GM04503 (cell line): ENCODE measurements around the gene RFXANK.
"Not testable (repeated sequence)": the region's sequence is repeated elsewhere in the genome, so short reads cannot be mapped to it uniquely, and the experiment has no call there.

Experiments used
- DNase-seq: peaks from one replicate; pipeline ENCODE4 v3.0.0-alpha.2; 2012; ENCODE audit warnings: low read depth

Gene RFXANK

DNA sequence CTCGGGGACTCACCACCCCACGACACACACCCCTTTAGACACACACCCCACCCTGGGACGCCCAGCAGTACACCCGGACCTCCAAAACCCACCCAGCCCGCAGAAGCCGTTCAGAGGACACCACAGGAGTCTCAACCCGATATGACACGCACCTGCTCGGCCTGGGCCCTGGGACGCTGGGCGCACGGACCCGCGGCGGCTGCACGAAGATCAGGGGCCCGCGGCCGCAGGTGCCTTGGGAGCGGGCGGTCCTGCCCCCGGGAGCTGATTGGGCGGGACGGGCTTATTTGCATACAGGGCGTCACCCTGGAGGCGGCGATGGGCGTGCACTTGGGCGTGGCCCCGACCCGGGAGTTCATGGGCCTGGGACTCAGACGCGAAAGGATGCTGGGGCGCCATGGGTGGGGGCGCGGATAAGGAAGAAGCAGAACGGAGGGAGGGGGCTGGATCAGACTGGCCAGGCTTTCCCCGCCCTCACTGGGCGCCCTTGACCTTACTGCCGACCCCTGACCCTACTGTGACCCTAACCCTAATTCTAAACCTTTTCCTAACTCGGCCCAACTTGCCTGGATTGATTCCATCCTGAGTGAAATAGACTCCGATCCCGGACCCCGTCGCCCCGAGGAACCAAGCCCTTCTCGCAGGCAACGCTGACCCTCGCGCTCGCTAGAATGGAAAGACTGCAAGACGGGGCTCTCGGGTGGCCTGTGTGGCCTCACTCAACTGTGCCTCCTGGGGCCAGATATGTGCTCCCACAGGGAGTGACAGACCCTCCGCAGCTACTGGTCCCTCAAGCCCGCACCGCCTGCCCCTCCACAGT, 21.8 kb upstream of the RFXANK start, which contains the start of gene MEF2B:
Gene MEF2B (minus strand): TSS at position 211 of the 820 bp plus-strand sequence. CDS start 19,528 bp downstream, outside the sequence.
- no peak for DNase-seq

DNA sequence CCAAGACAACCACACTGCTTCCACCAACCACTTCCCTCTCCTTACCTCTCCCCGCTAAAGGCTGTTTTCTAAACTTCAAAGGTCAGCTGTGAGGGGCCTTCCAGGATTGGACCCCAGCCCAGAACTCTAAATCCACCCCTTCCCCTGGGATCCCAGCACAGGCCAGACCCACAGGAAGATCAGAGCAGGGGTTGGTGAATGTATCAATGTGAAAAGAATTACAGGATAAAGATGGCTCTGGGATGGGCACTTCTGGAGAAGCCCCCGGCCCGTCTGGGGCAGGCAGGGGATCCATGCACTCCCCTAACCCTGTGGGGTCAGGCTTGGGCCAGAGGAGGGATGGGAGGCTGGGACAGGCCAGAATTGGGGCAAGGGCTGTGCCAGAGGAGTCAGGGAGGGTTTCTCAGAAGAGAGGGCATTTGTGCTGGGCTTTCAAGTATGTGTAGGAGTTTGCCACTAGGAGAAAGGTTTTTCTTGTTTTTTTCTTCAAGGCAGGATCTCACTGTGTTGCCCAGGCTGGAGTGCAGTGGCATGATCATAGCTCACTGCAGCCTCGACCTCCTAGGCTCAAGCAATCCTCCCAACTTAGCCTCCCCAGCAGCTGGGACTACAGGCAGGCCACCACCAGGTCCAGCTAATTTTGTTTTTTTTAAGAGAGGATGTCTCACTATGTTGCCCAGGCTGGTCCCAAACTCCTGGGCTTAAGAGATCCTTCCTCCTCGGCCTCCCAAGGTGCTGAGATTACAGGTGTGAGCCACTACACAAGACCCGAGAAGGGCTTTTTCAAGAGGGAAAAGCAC, 21.0 kb upstream of the RFXANK start:
- DNase-seq, result no peak

DNA sequence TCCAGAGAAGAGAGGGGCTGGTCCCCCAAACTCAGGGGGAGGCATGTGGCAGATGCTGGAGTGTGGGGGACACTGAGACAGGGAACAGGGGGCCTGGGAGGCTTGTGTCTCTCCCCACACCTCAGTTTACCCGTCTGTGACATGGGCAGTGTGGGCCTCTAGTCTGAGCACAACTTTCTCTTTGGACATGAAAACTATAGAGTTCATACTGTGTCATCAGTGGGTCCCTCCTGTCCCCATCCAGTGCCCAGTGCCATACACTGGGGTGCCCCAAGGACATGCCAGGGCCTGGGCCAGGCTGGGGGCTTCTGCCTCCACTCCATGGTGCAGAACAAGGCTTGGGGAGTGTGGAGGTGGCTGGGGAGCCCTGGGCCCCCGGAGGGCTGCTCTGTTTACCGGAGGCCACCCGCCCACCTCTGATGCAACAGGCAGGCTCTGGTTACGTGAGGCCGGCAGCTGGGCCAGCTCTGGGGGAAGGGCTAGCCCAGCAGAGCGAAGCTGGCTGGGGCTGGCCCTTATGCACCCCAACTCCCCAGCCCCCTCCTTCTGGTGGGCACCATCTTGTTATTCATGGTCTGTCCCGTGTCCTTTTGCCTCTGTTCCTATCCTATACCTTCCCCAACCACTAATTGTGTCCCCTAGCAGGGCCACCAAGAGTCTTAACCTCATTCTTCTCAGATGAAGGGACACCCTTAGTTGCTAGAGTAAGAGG, 20.1 kb upstream of the RFXANK start:
- DNase-seq, result no peak

DNA sequence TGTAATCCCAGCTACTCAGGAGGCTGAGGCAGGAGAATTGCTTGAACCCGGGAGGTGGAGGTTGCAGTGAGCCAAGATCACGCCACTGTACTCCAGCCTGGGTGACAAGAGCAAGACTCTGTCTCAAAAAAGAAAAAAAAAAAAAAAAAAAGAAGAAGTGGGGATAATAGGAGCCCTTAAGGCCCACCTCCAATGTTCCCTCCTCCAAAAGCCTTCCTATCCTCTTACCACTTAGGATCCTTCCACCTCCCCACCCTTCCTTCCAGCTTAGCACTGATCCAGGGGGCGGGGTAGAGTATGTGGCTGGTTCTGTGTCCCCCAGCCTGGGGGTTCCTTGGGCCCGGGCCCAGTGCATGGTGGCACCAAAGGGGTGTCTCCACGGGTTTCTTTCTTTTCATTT, 18.8 kb upstream of the RFXANK start:
- not testable (repeated sequence) for DNase-seq

DNA sequence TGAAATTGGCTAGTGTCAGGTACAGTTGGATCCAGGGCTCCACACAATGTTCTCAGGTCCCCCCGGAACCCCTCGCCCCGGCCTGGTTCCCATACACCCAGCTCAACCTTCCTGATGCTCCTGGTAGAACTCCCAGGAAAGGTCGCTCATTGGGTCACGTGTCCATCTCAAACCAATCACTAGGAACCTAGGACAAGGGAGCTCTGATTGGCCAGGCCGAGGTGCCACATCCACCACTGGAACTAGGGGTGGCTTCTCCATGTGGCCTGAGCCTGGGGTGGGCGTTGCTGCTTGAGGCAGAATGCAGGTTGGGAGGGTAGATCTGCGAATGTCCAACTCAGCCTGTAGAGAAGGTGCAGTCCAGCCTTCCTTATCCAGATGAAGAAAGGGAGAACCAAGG, 15.1 kb upstream of the RFXANK start:
- no peak for DNase-seq

DNA sequence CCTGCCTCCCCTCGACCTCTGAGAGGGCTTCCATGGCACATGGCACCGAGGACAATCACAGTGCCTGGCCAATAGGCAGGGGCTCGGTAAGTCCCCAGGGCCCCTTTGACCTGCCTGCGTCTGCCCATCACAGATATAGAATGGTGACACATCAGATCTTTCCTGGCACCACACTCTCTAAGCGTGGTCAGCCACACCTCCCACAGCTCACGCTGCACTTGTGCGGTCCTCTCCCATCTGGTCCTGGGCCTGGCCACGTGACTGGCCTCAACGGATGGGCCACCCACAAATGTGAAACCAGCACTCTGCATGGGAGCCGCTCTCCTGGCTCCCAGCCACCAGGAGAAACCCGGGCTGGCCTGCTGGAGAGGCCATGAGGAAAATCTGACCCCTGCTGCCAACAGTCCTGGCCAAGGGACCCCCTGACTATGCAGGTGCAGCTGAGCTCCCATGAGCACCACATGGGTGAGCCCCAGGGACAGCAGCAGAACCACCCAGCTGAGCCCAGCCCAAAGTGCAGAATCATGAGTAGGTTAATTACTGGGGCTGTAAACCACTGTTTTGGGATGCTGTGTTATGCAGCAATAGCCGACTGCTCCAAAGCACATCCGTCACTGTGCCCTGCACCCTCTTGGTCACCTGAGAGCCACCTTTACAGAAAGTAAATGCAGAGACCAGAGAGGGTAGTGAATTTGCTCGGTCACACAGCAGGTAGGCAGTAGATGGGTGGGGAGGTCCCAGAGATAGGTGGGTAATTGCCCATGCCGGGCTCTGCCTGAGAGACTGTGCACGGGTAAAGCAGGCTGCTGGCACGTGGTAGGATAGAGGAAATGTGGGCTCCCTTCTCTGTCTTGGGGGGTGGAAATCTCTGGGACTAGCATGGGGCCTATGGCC, 12.3 kb upstream of the RFXANK start:
- no peak for DNase-seq

DNA sequence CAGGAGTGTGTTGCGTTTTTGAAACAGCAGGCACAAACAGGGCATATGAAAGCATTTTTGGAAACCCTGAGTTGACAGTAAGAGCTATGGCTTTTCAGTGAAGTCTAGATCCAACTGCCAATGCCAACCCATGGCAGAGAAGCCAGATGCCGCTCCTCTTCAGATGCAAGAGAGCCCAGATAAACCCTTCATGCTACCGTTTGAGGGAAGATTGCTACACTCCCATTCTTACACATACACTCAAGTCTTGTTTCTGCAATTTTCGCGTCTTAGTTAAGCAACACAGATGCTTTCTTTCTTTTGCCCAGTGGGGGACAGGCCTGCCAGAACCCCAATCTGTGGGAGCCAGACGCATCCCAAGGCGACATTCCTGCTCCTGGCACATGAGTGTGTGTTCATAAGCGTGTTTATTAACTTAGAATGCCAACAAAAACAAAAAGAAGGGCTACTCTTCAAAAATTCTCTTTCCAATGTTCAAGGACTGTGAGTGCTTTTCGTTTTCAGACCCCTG, 10.5 kb upstream of the RFXANK start:
- DNase-seq, result no peak

DNA sequence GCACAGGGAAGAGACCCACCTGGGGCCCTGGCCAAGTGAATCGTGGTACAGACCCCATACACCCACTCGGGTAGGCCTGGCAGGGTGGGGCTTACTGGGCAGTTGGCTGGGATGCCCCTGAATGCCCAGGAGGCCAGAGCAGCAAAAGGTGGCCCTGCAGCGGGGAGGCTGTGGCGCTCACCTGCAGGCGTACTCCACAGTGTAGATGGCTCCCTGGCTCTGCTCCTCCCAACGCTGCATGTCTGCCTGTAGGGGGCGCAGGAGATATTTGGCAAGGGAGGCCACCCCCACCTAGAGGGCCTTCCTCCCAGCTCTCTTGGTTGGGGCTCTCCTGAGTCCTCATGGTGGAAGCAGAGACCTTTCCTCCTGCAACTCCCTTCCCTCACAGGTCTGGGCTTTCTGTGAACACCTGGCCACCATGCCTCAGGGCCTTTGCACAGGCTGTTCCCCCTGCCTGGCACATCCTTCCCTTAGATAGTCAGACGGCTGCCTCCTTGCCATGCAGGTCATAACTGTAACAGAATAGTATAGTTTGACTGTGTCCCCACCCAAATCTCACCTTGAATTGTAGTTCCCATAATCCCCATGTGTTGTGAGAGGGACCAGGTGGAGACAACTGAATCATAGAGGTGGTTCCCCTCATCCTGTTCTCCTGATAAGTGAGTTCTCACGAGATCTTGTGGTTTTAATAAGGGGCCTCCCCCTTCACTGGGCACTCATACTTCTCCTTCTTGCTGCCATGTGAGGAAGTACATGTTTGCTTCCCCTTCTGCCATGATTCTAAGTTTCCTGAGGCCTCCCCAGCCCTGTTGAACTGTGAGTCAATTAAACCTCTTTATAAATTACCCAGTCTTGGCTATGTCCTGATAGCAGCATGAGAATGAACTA, 6.0 kb upstream of the RFXANK start:
- DNase-seq, result no peak

DNA sequence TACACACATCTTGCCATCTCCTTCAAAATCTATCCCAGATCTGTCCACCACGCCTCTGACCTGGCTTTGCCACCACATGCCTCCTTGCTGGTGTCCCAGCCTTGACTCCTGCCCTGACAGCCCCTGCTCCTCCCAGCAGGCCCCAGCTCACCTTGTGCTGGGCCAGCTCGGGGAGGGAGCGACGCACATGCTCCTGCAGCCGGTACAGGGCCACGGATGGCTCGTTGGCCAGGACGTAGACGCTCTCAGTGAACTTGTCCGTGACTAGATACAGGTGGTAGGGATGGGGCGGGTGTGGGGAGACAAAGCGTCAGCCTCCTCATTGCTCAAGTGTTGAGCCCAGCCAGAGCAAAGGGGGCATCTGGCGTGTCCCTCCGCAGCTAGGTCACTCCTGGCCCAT, 5.3 kb upstream of the RFXANK start:
- DNase-seq, result no peak

DNA sequence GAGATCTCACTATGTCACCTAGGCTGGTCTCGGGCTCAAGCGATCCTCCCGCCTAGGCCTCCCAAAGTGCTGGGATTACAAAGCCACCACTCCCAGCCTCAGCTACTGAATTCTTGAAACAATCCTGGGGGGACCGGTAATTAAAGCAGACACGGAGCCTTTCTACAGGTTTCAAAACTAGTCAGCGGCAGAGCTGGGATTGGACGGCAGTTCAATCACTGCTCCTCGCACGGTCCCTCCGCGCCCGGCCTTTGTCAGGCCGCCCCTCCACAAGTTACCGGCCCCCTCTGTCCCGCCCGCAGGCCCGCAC, 335 bp upstream of the RFXANK start:
- DNase-seq, result no peak

DNA sequence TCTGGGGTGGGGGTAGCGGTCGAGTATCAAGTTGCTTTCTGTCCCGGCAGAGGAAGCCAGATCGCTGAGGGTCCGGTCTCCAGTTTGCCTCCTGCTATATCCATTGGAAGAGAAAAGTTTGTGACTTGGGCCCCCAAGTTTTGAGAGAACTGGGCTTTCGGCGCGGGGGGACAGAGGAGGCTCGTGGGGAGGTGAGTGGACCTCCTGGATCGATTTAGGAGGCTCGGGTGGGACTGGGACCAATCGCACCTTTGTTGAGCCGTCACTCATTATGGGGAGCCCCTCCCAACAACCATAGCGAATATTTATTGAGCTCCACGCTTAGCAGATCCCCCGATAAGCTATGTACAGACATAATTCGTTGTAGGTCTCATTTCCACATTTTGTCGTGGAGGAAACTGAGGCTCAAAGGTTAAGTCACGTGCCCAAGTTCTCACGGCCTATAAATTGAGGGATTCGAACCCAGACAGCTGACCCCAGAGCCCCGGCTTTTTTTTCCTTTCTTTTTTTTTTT, 909 bp downstream of the RFXANK start:
- DNase-seq, result no peak

DNA sequence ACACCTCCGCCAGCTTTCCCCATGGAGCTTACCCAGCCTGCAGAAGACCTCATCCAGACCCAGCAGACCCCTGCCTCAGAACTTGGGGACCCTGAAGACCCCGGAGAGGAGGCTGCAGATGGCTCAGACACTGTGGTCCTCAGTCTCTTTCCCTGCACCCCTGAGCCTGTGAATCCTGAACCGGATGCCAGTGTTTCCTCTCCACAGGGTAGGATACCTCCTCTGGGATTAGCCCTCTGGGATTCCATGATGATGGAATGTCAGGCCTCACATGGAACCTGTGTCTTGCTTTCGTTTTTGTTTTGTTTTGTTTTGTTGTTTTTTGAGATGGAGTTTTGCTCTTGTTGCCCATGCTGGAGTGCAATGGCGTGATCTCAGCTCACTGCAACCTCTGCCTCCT, 1.9 kb downstream of the RFXANK start:
- DNase-seq, result no peak

DNA sequence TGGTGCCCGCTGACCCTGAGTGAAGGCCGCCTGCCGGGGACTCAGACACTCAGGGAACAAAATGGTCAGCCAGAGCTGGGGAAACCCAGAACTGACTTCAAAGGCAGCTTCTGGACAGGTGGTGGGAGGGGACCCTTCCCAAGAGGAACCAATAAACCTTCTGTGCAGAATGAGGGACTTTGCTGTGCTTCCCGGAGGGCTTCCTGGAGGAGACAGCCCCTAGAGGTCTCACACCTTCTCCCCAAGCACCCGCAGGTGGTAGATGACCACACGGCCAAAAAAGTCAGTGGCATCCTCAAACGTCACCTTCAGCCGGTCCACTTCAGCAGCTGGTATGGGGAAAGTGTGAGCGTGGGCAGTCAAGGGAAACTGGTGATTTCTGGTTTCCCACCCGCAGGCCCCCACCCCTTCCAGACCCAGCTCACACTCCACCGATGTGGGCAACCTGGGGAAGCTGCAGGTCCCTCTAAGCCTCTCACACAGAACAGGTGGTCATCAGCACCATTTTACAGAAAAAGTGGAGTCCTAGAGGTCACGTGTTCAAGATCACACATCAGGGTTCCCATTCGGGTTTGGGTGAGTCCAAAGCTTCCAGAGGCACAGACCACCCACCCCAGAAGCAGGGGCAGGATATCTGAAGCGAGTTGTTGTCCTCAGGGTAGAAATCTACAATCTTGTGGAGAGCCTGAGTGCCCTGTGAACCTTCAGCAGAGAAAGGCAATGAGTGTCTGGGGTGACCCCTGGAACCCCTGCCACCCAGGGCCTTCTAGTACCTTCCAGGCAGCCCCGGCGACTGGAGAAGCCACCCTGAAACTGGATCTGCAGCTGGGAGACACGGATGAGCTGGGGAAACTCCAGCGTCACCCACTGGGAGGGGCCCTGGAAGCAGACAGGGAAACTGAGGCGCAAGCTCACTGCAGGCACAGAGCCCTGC, 9.9 kb downstream of the RFXANK start:
- DNase-seq, result no peak

DNA sequence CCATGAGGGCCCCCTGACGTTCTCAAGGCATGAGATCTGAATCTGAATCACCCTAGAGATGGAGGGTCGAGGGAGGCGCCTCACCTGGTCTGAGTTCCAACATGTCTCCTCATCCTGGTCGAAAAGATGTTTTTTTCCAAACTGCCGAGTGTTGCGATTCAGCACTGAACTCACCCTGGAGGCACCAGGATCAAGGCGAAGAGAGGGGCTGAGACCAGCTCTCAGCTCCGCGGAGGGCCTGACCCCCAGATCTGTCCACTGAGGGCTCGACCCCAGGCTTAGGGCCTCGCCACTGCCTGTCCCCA, 10.6 kb downstream of the RFXANK start:
- no peak for DNase-seq

DNA sequence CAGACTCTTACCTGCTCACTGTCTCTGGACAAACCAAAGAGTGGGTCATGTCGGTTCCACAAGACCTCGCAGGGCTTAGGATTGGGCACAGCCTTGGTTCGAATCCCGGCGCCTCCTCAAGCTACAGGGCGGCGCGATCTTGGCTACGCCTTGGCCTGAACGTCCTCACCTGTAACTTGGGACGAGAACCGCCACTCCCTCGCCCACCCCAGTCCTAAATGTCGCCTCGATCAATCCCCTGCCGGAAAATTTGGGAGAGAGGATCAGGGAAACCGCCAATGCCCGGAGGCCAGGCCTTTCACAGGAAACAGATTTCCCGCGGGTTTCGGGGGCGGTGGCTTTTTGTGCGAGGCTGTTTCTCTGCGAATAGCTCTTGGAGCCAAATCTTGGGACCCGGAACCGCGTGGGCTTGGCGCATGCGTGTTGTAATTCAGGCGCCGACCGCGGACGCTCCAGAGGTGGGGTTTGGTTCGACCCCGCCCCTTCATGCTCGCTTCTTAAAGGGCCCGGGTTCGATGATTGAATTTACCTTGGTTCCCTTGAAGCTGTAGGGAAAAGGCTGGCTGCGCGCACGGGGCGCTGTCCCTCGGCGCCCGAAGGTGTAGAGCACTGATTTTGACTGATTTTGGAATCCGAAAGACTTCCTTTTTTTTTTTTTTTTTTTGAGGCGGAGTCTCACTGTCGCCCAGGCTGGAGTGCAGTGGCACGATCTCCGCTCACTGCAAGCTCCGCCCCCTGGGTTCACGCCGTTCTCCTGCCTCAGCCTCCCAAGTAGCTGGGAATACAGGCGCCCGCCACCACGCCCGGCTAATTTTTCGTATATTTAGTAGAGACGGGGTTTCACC, 11.2 kb downstream of the RFXANK start, which contains the start of gene NR2C2AP:
Gene NR2C2AP (minus strand): TSS at position 403 of the 845 bp plus-strand sequence. CDS start 354 bp downstream, at position 49.
- DNase-seq, result peak; percentile 38

DNA sequence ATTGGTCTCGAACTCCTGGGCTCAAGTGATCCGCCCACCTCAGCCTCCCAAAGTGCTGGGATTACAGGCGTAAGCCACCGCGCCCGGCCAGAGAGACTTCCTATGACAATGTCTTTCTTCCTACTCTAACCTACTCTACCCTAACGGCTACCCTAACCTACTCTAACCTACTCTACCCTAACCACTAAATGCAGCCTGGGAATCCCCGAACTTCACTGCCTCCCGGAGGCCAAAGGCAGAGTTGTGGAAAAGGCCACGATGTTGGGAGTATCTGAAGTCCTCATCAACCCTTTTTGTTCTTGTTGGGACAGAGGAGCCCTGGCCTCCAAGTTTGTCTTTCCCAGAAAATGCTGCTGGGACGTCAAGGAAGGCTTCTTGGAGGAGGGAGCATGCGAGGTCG, 12.1 kb downstream of the RFXANK start:
- no peak for DNase-seq

DNA sequence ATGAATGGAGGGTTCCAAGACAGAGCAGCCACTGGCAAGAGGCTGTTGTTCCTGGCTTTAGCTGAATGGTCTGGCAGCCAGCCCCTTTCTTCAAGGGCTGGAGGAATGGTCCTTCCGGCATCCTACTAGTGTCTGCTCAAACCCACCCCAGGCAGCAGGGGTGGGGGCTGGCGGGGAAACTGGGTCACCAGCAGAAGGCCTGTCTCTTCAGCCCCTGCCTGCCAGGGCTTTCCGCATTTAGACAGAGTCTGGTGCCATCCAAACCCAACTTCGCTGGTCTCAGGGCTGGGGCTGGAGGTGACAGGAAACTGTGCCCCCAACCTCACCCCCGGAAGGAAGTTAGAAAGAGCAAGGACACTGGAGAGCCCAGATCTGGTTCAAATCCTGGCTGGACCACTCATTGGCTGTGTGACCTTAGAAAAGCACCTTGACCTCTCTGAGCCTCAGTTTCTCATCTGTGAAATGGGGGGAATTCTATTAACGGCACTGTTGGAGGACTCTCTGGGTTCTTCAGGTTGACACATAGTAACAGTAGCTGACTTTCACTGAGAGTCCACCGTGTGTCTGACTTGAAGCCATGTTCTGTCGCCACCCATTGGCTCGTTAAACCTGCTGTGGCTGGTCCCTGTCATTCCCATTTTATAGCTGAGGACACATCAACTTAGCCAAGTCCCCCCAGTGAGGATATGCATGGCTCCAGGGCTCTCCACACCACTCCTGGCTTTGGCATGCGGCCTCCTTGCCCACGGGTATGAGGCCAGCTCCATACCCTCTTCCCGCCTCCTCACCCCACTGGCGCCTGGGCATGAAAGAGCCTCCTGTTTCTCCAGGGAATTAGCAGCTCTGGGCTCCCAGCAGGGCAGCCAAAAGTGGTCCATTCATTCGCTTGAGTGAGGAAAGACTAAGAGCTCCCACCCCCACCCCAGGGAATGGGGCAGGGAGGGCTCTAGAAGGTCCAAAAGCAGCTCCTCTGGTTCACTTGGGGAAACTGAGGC, 13.7 kb downstream of the RFXANK start:
- DNase-seq, result no peak
